Naive B cell (primary cell): ENCODE measurements around the gene RIC8B. TPM values are rescaled to one million over a fixed set of nuclear protein-coding genes. Genes with fewer than 3 reads are reported as not detected.
"Not testable (repeated sequence)": the region's sequence is repeated elsewhere in the genome, so short reads cannot be mapped to it uniquely, and the experiment has no call there.

Source experiments
- ATAC-seq, 2 donors: fragments of 150-1000 bp; cut with Tn5 transposase; 2 replicates each; pipeline ENCODE4 v1.10.0; 2021; ENCODE audit warnings: low read depth in 2 of 2, mild to moderate bottlenecking in 2 of 2, moderate library complexity in 2 of 2
- DNase-seq: peaks from one replicate; pipeline ENCODE4 v3.0.0; 2022
- H3K27ac Mint-ChIP-seq, 6 donors: one replicate each; pipeline ENCODE4 v1.8.0; 2020 to 2022; ENCODE audit warnings: mild to moderate bottlenecking in 6 of 6, mixed read lengths in 6 of 6, moderate library complexity in 5 of 6, inconsistent platforms in 2 of 6
- H3K27me3 Mint-ChIP-seq, 3 donors: one replicate each; pipeline ENCODE4 v1.8.0; 2021 to 2022; ENCODE audit warnings: mixed read lengths in 3 of 3, mild to moderate bottlenecking in 1 of 3
- H3K36me3 Mint-ChIP-seq, 2 donors: one replicate each; pipeline ENCODE4 v1.8.0; 2020 to 2022; ENCODE audit warnings: mixed read lengths in 2 of 2, inconsistent platforms in 1 of 2, mild to moderate bottlenecking in 1 of 2
- H3K4me1 Mint-ChIP-seq, 3 donors: one replicate each; pipeline ENCODE4 v1.8.0; 2020 to 2022; ENCODE audit warnings: mixed read lengths in 3 of 3, inconsistent platforms in 1 of 3, mild to moderate bottlenecking in 1 of 3, moderate library complexity in 1 of 3
- H3K4me3 Mint-ChIP-seq, 8 donors: one replicate each; pipeline ENCODE4 v1.8.0; 2020 to 2022; ENCODE audit warnings: mild to moderate bottlenecking in 8 of 8, mixed read lengths in 8 of 8, moderate library complexity in 8 of 8, inconsistent platforms in 2 of 8
- H3K9me3 Mint-ChIP-seq, 7 donors: one replicate each; pipeline ENCODE4 v1.8.0; 2020 to 2022; ENCODE audit warnings: mixed read lengths in 7 of 7, mild to moderate bottlenecking in 5 of 7, inconsistent platforms in 2 of 7, moderate library complexity in 1 of 7
- polyA plus RNA-seq, 6 donors: library from polyadenylated mRNA; unstranded; fragments of 300-500 nt; fragmentation: Illumina TruSeq; gene quantifications; one replicate each; pipeline ENCODE4 v1.2.3, GENCODE V29; 2021; ENCODE audit warnings: low read depth in 6 of 6

RIC8B gene
- polyA plus RNA-seq: 1 to 10 TPM in 1 of 6 donors, under 1 TPM in 4, not detected in 1; 0.72 to 1.2 (median 0.78) TPM

GRCh38 chr12:106774005-106774807 is at the start of gene RIC8B:
Gene RIC8B, plus strand, starts transcription at chr12:106774682. Its CDS starts 64 bp downstream, at chr12:106774746.
- H3K27ac Mint-ChIP-seq: peak within 1 kb of the TSS in 5 of 6 donors; percentile 66 to 91 (median 86)
- H3K36me3 Mint-ChIP-seq: peaks cover 0 to 15% of the 10 kb centered on the region in 2 donors
- ATAC-seq (peak; percentile 79 to 80), DNase-seq (peak; percentile 30)
- H3K9me3 Mint-ChIP-seq: peaks cover 0 to 5% (median 0%) of the 10 kb centered on the region in 7 donors
- H3K4me3 Mint-ChIP-seq: peak within 1 kb of the TSS; percentile 86 to 99 (median 94)
- H3K27me3 Mint-ChIP-seq: peaks cover 26 to 60% (median 38%) of the 10 kb centered on the region in 3 donors
- H3K4me1 Mint-ChIP-seq: peaks cover 14 to 24% (median 21%) of the 10 kb centered on the region in 3 donors

- Mint-ChIP-seq H3K4me1 (no peaks in the 10 kb centered on the region), H3K4me3 (no peak overlapping the region), H3K27me3 (peaks cover 32 to 64% (median 59%) of the 10 kb centered on the region in 3 donors), H3K9me3 (peaks cover 0 to 5% (median 0%) of the 10 kb centered on the region in 7 donors), H3K27ac (no peak overlapping the region), H3K36me3 (no peaks in the 10 kb centered on the region)
- DNase-seq (no peak), ATAC-seq (no peak)
These were observed 49.5 kb upstream of the RIC8B start for GRCh38 chr12:106724934-106725333.

- DNase-seq, H3K4me3 Mint-ChIP-seq, H3K9me3 Mint-ChIP-seq, H3K36me3 Mint-ChIP-seq, H3K4me1 Mint-ChIP-seq, ATAC-seq, H3K27ac Mint-ChIP-seq: not testable (repeated sequence)
- peaks cover 34 to 65% (median 64%) of the 10 kb centered on the region in 3 donors for H3K27me3 Mint-ChIP-seq
These were observed 47.8 kb upstream of the RIC8B start for GRCh38 chr12:106726603-106727202.

- Mint-ChIP-seq H3K36me3 (no peaks in the 10 kb centered on the region), H3K27ac (no peak overlapping the region), H3K4me1 (no peaks in the 10 kb centered on the region), H3K27me3 (peaks cover 23 to 62% (median 49%) of the 10 kb centered on the region in 3 donors), H3K4me3 (no peak overlapping the region), H3K9me3 (peaks cover 0 to 5% (median 1%) of the 10 kb centered on the region in 7 donors)
- ATAC-seq (no peak), DNase-seq (no peak)
These were observed 44.9 kb upstream of the RIC8B start for GRCh38 chr12:106729611-106730010.

GRCh38 chr12:106732890-106733289 is 41.6 kb upstream of the RIC8B start:
- H3K9me3 Mint-ChIP-seq: peaks cover 0 to 4% (median 0%) of the 10 kb centered on the region in 7 donors
- no peak for DNase-seq
- H3K36me3 Mint-ChIP-seq: no peaks in the 10 kb centered on the region
- H3K27ac Mint-ChIP-seq: no peak overlapping the region
- no peak for ATAC-seq
- no peaks in the 10 kb centered on the region for H3K4me1 Mint-ChIP-seq
- H3K27me3 Mint-ChIP-seq: peaks cover 36 to 82% (median 64%) of the 10 kb centered on the region in 3 donors
- H3K4me3 Mint-ChIP-seq: no peak overlapping the region

GRCh38 chr12:106733660-106734059 is 40.8 kb upstream of the RIC8B start:
- peaks cover 0 to 4% (median 0%) of the 10 kb centered on the region in 7 donors for H3K9me3 Mint-ChIP-seq
- peaks cover 32 to 74% (median 61%) of the 10 kb centered on the region in 3 donors for H3K27me3 Mint-ChIP-seq
- H3K4me3 Mint-ChIP-seq: no peak overlapping the region
- no peaks in the 10 kb centered on the region for H3K4me1 Mint-ChIP-seq
- no peak for ATAC-seq
- peak overlapping the region in 1 of 6 donors; percentile 2 for H3K27ac Mint-ChIP-seq
- H3K36me3 Mint-ChIP-seq: no peaks in the 10 kb centered on the region
- no peak for DNase-seq

GRCh38 chr12:106736051-106736957 is 38.2 kb upstream of the RIC8B start:
- DNase-seq: no peak
- peaks cover 31 to 65% (median 54%) of the 10 kb centered on the region in 3 donors for H3K27me3 Mint-ChIP-seq

GRCh38 chr12:106739318-106739717 is 35.2 kb upstream of the RIC8B start:
- Mint-ChIP-seq H3K36me3 (no peaks in the 10 kb centered on the region), H3K9me3 (peaks cover 0 to 1% (median 0%) of the 10 kb centered on the region in 7 donors), H3K4me3 (no peak overlapping the region), H3K27me3 (peaks cover 41 to 71% (median 60%) of the 10 kb centered on the region in 3 donors), H3K4me1 (no peaks in the 10 kb centered on the region), H3K27ac (no peak overlapping the region)
- no peak for ATAC-seq
- no peak for DNase-seq

More at GRCh38 chr12:106736051-106736957, 38.2 kb upstream of the RIC8B start:
- Mint-ChIP-seq H3K4me1 (no peaks in the 10 kb centered on the region), H3K4me3 (no peak overlapping the region), H3K27ac (peak overlapping the region in 1 of 6 donors; percentile 25), H3K36me3 (no peaks in the 10 kb centered on the region), H3K9me3 (peaks cover 0 to 4% (median 0%) of the 10 kb centered on the region in 7 donors)
- peak in 1 of 2 donors; percentile 27 for ATAC-seq

GRCh38 chr12:106739815-106740530 is 34.5 kb upstream of the RIC8B start:
- Mint-ChIP-seq H3K27ac (no peak overlapping the region), H3K27me3 (peaks cover 48 to 71% (median 67%) of the 10 kb centered on the region in 3 donors), H3K4me3 (no peak overlapping the region), H3K4me1 (no peaks in the 10 kb centered on the region), H3K9me3 (peaks cover 0 to 1% (median 0%) of the 10 kb centered on the region in 7 donors), H3K36me3 (no peaks in the 10 kb centered on the region)
- ATAC-seq (no peak), DNase-seq (no peak)

- Mint-ChIP-seq H3K4me1 (no peaks in the 10 kb centered on the region), H3K36me3 (no peaks in the 10 kb centered on the region), H3K27ac (no peak overlapping the region), H3K27me3 (peaks cover 50 to 74% (median 62%) of the 10 kb centered on the region in 3 donors), H3K4me3 (no peak overlapping the region), H3K9me3 (peaks cover 0 to 1% (median 0%) of the 10 kb centered on the region in 7 donors)
- DNase-seq (no peak), ATAC-seq (no peak)
These were observed 33.7 kb upstream of the RIC8B start for GRCh38 chr12:106740818-106741217.

- DNase-seq (no peak), ATAC-seq (no peak)
- no peaks in the 10 kb centered on the region for H3K4me1 Mint-ChIP-seq
- no peak overlapping the region for H3K4me3 Mint-ChIP-seq
- H3K9me3 Mint-ChIP-seq: peaks cover 0 to 1% (median 0%) of the 10 kb centered on the region in 7 donors
- peaks cover 50 to 70% (median 58%) of the 10 kb centered on the region in 3 donors for H3K27me3 Mint-ChIP-seq
- no peak overlapping the region for H3K27ac Mint-ChIP-seq
- H3K36me3 Mint-ChIP-seq: no peaks in the 10 kb centered on the region
These were observed 33.2 kb upstream of the RIC8B start for GRCh38 chr12:106741247-106741646.

GRCh38 chr12:106743270-106743988 is 31.1 kb upstream of the RIC8B start:
- H3K27me3 Mint-ChIP-seq: peaks cover 37 to 49% (median 44%) of the 10 kb centered on the region in 3 donors
- no peak overlapping the region for H3K4me3 Mint-ChIP-seq
- H3K9me3 Mint-ChIP-seq: no peaks in the 10 kb centered on the region
- H3K27ac Mint-ChIP-seq: no peak overlapping the region
- ATAC-seq (no peak), DNase-seq (no peak)
- peaks cover 5 to 11% (median 11%) of the 10 kb centered on the region in 3 donors for H3K4me1 Mint-ChIP-seq
- H3K36me3 Mint-ChIP-seq: no peaks in the 10 kb centered on the region
